Parathyroid adenoma (tissue), 2 donors: ENCODE results near the gene ZNRD2.

Source experiments
- H2AFZ ChIP-seq: fragments of 300-600 bp; sonication (generic); one replicate; pipeline ENCODE4 v1.7.0; 2017; ENCODE audit warnings: antibody characterized with exemption, mild to moderate bottlenecking
- H3K27ac ChIP-seq: fragments of 300-600 bp; sonication (generic); one replicate; pipeline ENCODE4 v1.7.0; 2017
- H3K27me3 ChIP-seq: fragments of 300-600 bp; sonication (generic); one replicate; pipeline ENCODE4 v1.7.0; 2017; ENCODE audit warnings: low read length; ENCODE audit not compliant: control insufficient read depth, insufficient read depth
- H3K36me3 ChIP-seq: fragments of 300-600 bp; sonication (generic); one replicate; pipeline ENCODE4 v1.7.0; 2017; ENCODE audit warnings: low read length; ENCODE audit not compliant: control insufficient read depth, insufficient read depth
- H3K4me1 ChIP-seq: fragments of 300-600 bp; sonication (generic); one replicate; pipeline ENCODE4 v1.7.0; 2017; ENCODE audit warnings: control low read depth
- H3K4me2 ChIP-seq: fragments of 300-600 bp; sonication (generic); one replicate; pipeline ENCODE4 v1.7.0; 2017; ENCODE audit warnings: low read length
- H3K4me3 ChIP-seq: fragments of 300-600 bp; sonication (generic); one replicate; pipeline ENCODE4 v1.7.0; 2017; ENCODE audit warnings: low read depth, low read length
- H3K79me2 ChIP-seq: fragments of 300-600 bp; sonication (generic); one replicate; pipeline ENCODE4 v1.7.0; 2017; ENCODE audit warnings: control low read depth
- H3K9ac ChIP-seq: fragments of 300-600 bp; sonication (generic); one replicate; pipeline ENCODE4 v1.7.0; 2017; ENCODE audit warnings: mild to moderate bottlenecking
- H3K9me3 ChIP-seq: fragments of 300-600 bp; sonication (generic); one replicate; pipeline ENCODE4 v1.7.0; 2017; ENCODE audit warnings: low read length; ENCODE audit not compliant: control insufficient read depth
- CTCF ChIP-seq: fragments of 300-600 bp; sonication (generic); IDR thresholded peaks from one replicate; pipeline ENCODE4 v1.7.0; 2017; ENCODE audit warnings: antibody characterized with exemption, mild to moderate bottlenecking
- donor health status: primary hyperparathyroidism.

Gene ZNRD2

GRCh38 chr11:65571420-65571819 lies 1.1 kb downstream of the ZNRD2 start:
- TF ChIP-seq CTCF, result no peak
- H3K9ac ChIP-seq, result no peak overlapping the region

GRCh38 chr11:65571940-65572339 lies 1.7 kb downstream of the ZNRD2 start:
- Histone ChIP-seq H3K36me3 (no peaks in the 10 kb centered on the region), H3K27me3 (no peaks in the 10 kb centered on the region), H2AFZ (no peak overlapping the region), H3K27ac (peak overlapping the region; percentile 47), H3K9me3 (no peaks in the 10 kb centered on the region), H3K79me2 (peaks cover 1% of the 10 kb centered on the region), H3K9ac (no peak overlapping the region), H3K4me1 (peaks cover 14% of the 10 kb centered on the region), H3K4me3 (peak overlapping the region; percentile 22), H3K4me2 (peak overlapping the region; percentile 63)
- TF ChIP-seq CTCF, result peak; percentile 19

More at GRCh38 chr11:65571420-65571819, 1.1 kb downstream of the ZNRD2 start:
- no peaks in the 10 kb centered on the region for H3K36me3 ChIP-seq
- no peak overlapping the region for H3K4me3 ChIP-seq
- H3K4me2 ChIP-seq, result peak overlapping the region; percentile 63
- no peaks in the 10 kb centered on the region for H3K9me3 ChIP-seq
- H3K79me2 ChIP-seq, result peaks cover 6% of the 10 kb centered on the region
- no peak overlapping the region for H3K27ac ChIP-seq
- peaks cover 14% of the 10 kb centered on the region for H3K4me1 ChIP-seq
- H2AFZ ChIP-seq, result no peak overlapping the region
- no peaks in the 10 kb centered on the region for H3K27me3 ChIP-seq

GRCh38 chr11:65572356-65573051 lies 2.2 kb downstream of the ZNRD2 start, which contains the start of gene FAM89B:
Gene FAM89B, plus strand, starts transcription at chr11:65572538. Its CDS starts 132 bp downstream, at chr11:65572670.
- Histone ChIP-seq H3K36me3 (no peaks in the 10 kb centered on the region), H2AFZ (no peak within 1 kb of the TSS), H3K4me2 (peak within 1 kb of the TSS; percentile 70), H3K9me3 (no peaks in the 10 kb centered on the region), H3K79me2 (no peaks in the 10 kb centered on the region), H3K27ac (peak within 1 kb of the TSS; percentile 90), H3K9ac (no peak within 1 kb of the TSS), H3K4me3 (peak within 1 kb of the TSS; percentile 59), H3K27me3 (no peaks in the 10 kb centered on the region), H3K4me1 (peaks cover 14% of the 10 kb centered on the region)
- no peak for TF ChIP-seq CTCF

GRCh38 chr11:65573391-65574079 lies 3.3 kb downstream of the ZNRD2 start:
- TF ChIP-seq CTCF, result no peak
- no peak overlapping the region for H3K9ac ChIP-seq
- H3K9me3 ChIP-seq, result no peaks in the 10 kb centered on the region
- H3K27ac ChIP-seq, result peak overlapping the region; percentile 90
- H3K4me3 ChIP-seq, result peak overlapping the region; percentile 59
- H2AFZ ChIP-seq, result peak overlapping the region; percentile 22
- H3K4me2 ChIP-seq, result peak overlapping the region; percentile 70
- H3K36me3 ChIP-seq, result no peaks in the 10 kb centered on the region
- H3K27me3 ChIP-seq, result no peaks in the 10 kb centered on the region
- H3K79me2 ChIP-seq, result no peaks in the 10 kb centered on the region
- H3K4me1 ChIP-seq, result peaks cover 14% of the 10 kb centered on the region
